CD4-positive, CD25-positive, alpha-beta regulatory T cell (primary cell): ENCODE data around the gene ANKRD6. TPM values are rescaled to one million over a fixed set of nuclear protein-coding genes. Genes with fewer than 3 reads are reported as not detected.

Experiments used
- ATAC-seq, 2 donors: fragments of 150-1000 bp; cut with Tn5 transposase; one replicate each; pipeline ENCODE4 v1.10.0; 2021; ENCODE audit warnings: low read depth in 2 of 2, moderate number of reproducible peaks in 2 of 2, moderate library complexity in 1 of 2
- DNase-seq, 3 donors: peaks; one replicate each; pipeline versions ENCODE4 v3.0.0 to v3.0.0-alpha.2; 2012 to 2022; ENCODE audit warnings: mixed read lengths in 1 of 3
- H3K27ac ChIP-seq: one replicate; pipeline ENCODE4 v1.7.0; 2013; ENCODE audit warnings: mild to moderate bottlenecking, low read length; ENCODE audit not compliant: insufficient read depth, poor library complexity, severe bottlenecking
- H3K27me3 ChIP-seq: one replicate; pipeline ENCODE4 v1.7.0; 2013; ENCODE audit warnings: low read length; ENCODE audit not compliant: control insufficient read depth, insufficient read depth
- H3K36me3 ChIP-seq: one replicate; pipeline ENCODE4 v1.7.0; 2013; ENCODE audit warnings: mild to moderate bottlenecking, low read length, moderate library complexity; ENCODE audit not compliant: control insufficient read depth, insufficient read depth
- H3K4me1 ChIP-seq: 2 replicates; pipeline ENCODE4 v1.7.0; 2013; ENCODE audit warnings: mild to moderate bottlenecking, low read length; ENCODE audit not compliant: insufficient read depth, control insufficient read depth, poor library complexity, severe bottlenecking
- H3K4me3 ChIP-seq: one replicate; pipeline ENCODE4 v1.7.0; 2013; ENCODE audit warnings: low read depth, mild to moderate bottlenecking, low read length, moderate library complexity
- H3K9me3 ChIP-seq, 2 experiments: 1 replicate in 1 of 2; 2 replicates in 1 of 2; pipeline ENCODE4 v1.7.0; 2013; ENCODE audit warnings: low read length in 2 of 2, mild to moderate bottlenecking in 1 of 2, moderate library complexity in 1 of 2; ENCODE audit not compliant: control insufficient read depth in 2 of 2
- H3K27ac Mint-ChIP-seq, 3 donors: one replicate each; pipeline ENCODE4 v1.8.0; 2020 to 2022; ENCODE audit warnings: mild to moderate bottlenecking in 3 of 3, mixed read lengths in 3 of 3, moderate library complexity in 2 of 3
- H3K27me3 Mint-ChIP-seq: one replicate; pipeline ENCODE4 v1.8.0; 2022; ENCODE audit warnings: mild to moderate bottlenecking, mixed read lengths
- H3K36me3 Mint-ChIP-seq: one replicate; pipeline ENCODE4 v1.8.0; 2020; ENCODE audit warnings: mixed read lengths
- H3K4me1 Mint-ChIP-seq, 4 donors: one replicate each; pipeline ENCODE4 v1.8.0; 2020 to 2022; ENCODE audit warnings: mixed read lengths in 4 of 4, mild to moderate bottlenecking in 1 of 4
- H3K4me3 Mint-ChIP-seq, 4 donors: one replicate each; pipeline ENCODE4 v1.8.0; 2020 to 2022; ENCODE audit warnings: mild to moderate bottlenecking in 4 of 4, mixed read lengths in 4 of 4, moderate library complexity in 3 of 4
- H3K9me3 Mint-ChIP-seq, 7 donors: one replicate each; pipeline ENCODE4 v1.8.0; 2020 to 2022; ENCODE audit warnings: mixed read lengths in 7 of 7, mild to moderate bottlenecking in 3 of 7, moderate library complexity in 2 of 7
- polyA plus RNA-seq, 4 donors: library from polyadenylated mRNA; unstranded; fragments of 300-500 nt; fragmentation: Illumina TruSeq; gene quantifications; one replicate each; pipeline ENCODE4 v1.2.3, GENCODE V29; 2021
- total RNA-seq: library from RNA; stranded (reverse); gene quantifications from one replicate; pipeline ENCODE4 v1.2.3, GENCODE V29; 2022

ANKRD6 gene
- total and polyA plus RNA-seq, 5 donors from 2014 or later = 0.54 to 6.0 (median 1.4) TPM

DNA sequence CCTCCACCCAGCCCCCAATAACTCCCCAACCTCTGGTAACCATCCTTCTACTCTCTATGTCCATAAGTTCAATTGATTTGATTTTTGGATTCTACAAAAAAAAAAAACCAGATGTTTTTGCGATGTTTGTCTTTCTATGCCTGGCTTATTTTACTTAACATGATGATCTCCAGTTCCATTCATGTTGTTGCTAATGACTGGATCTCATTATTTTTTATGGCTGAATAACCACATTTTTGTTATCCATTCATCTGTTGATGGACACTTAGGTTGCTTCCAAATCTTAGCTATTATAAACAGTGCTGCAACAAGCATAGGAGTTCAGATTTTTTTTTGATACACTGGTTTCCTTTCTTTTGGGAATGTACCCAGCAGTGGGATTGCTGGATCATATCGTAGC, 106.8 kb downstream of the ANKRD6 start:
- H3K36me3 ChIP-seq = no peaks in the 10 kb centered on the region
- no peaks in the 10 kb centered on the region for H3K9me3 ChIP-seq
- DNase-seq = no peak
- H3K4me3 ChIP-seq = no peak overlapping the region
- H3K27ac ChIP-seq = no peak overlapping the region
- Mint-ChIP-seq H3K27me3 (peaks cover 4% of the 10 kb centered on the region), H3K36me3 (no peaks in the 10 kb centered on the region), H3K9me3 (no peaks in the 10 kb centered on the region), H3K27ac (peak overlapping the region in 1 of 3 donors; percentile 14), H3K4me1 (no peaks in the 10 kb centered on the region), H3K4me3 (no peak overlapping the region)
- no peak for ATAC-seq
- no peaks in the 10 kb centered on the region for H3K4me1 ChIP-seq
- no peaks in the 10 kb centered on the region for H3K27me3 ChIP-seq

DNA sequence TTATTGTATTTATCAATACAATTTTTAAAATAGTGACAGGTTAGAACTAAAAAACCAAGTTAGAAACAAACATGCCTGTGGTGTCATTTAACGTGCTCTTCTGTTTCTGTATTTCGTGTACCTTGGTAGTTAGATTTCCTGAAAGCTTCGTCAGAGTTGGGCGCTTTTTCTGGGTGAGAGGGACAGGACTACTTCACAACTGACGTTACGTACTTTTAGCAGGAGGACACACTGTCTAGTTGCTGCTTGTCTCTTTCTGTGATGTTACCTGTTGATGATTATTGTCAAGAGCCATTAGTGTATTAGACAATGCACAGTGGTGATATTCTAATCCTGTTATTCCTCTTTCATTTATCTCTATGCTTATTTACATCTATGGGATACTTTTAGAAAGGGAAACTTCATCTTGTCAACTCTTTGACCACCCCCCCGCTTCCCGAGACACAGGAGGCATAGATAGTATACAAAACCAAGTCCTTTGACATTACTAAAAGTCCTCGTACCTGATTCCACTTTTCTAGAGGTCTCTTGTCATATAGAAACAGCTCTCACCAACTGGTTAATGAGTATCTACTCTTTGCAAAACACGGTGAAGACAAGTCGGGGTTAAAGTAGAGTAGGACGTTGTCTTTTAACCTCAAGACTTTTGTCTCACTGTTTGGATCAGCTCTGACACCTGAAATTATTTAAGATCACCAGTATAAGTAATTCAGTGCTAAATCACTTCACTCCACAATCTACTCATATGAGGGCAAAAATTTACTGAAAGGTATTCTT, 109.3 kb downstream of the ANKRD6 start:
- Mint-ChIP-seq H3K27me3 (peaks cover 4% of the 10 kb centered on the region), H3K36me3 (no peaks in the 10 kb centered on the region), H3K27ac (no peak overlapping the region), H3K4me3 (no peak overlapping the region), H3K9me3 (no peaks in the 10 kb centered on the region), H3K4me1 (no peaks in the 10 kb centered on the region)
- Histone ChIP-seq H3K9me3 (no peaks in the 10 kb centered on the region), H3K27me3 (no peaks in the 10 kb centered on the region), H3K4me3 (no peak overlapping the region), H3K4me1 (no peaks in the 10 kb centered on the region), H3K27ac (no peak overlapping the region), H3K36me3 (no peaks in the 10 kb centered on the region)
- no peak for DNase-seq
- no peak for ATAC-seq

DNA sequence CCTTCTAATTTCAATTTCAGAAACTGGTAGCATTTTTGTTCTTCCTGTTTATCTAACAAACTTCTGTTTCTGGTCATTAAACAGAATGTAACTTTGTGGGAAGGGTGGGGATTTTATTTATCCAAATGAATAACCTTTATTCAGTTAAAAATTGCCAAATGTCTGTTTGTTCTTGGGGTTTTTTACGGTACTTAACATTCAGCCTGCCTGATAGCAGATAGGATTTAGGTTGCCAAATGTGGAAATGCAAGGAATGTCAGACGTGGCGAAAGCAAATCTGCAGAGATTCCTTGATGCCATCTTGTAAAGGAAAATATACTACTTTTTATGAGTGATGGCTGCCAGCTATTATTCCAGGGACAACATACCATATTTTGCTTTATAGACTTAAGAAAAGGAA, 109.9 kb downstream of the ANKRD6 start:
- Mint-ChIP-seq H3K4me3 (no peak overlapping the region), H3K9me3 (no peaks in the 10 kb centered on the region), H3K27me3 (peaks cover 4% of the 10 kb centered on the region), H3K36me3 (no peaks in the 10 kb centered on the region), H3K27ac (no peak overlapping the region), H3K4me1 (no peaks in the 10 kb centered on the region)
- DNase-seq (no peak), ATAC-seq (no peak)
- Histone ChIP-seq H3K9me3 (no peaks in the 10 kb centered on the region), H3K36me3 (no peaks in the 10 kb centered on the region), H3K4me3 (no peak overlapping the region), H3K27ac (no peak overlapping the region), H3K4me1 (no peaks in the 10 kb centered on the region), H3K27me3 (no peaks in the 10 kb centered on the region)

DNA sequence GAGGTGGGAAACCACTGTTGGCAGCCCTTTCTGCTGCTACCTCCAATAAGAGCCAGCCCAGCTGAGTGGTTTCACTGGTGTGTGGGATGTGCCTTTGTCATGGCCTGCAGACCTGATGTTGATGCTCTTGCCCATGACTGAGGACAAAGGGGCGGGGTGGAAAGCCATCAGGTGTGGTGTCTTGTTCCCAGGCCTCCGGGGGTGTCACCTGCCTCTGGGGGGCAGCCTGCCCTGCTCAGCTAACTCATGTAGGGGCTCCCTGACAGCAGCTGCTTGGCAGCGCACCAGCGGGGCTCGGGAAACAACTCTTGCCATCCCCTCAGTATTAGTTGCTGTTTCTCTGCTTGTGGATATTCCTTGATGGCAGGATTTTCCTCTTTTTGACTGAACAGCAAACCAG, 114.3 kb downstream of the ANKRD6 start:
- Histone ChIP-seq H3K27ac (no peak overlapping the region), H3K36me3 (no peaks in the 10 kb centered on the region), H3K27me3 (no peaks in the 10 kb centered on the region), H3K4me1 (no peaks in the 10 kb centered on the region), H3K9me3 (no peaks in the 10 kb centered on the region), H3K4me3 (no peak overlapping the region)
- Mint-ChIP-seq H3K36me3 (no peaks in the 10 kb centered on the region), H3K4me3 (no peak overlapping the region), H3K9me3 (no peaks in the 10 kb centered on the region), H3K27ac (no peak overlapping the region), H3K4me1 (no peaks in the 10 kb centered on the region), H3K27me3 (no peaks in the 10 kb centered on the region)
- no peak for ATAC-seq
- no peak for DNase-seq

DNA sequence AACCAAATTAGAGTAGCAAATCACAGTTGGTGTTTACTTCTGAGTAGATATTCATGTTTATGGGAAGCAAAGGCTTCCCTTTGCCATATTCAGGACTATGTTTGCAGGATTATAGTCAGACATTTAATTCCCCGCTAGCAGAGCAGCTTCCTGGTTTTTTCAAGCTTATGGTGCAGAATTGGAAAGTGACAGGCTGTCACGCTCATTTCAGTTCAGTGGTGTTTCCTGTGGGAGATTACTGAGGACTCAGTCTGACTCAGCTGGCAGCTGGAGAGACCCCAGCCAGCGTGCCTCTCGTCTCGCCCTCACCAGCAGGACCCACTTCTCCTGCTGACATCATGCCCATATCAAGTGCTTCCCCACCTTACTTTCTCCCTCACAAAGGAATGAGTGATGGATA, 120.5 kb downstream of the ANKRD6 start:
- H3K4me1 ChIP-seq = no peaks in the 10 kb centered on the region
- peaks cover 9% of the 10 kb centered on the region for H3K27me3 Mint-ChIP-seq
- H3K36me3 ChIP-seq = no peaks in the 10 kb centered on the region
- H3K27ac ChIP-seq = no peak overlapping the region
- DNase-seq (no peak), ATAC-seq (no peak)
- H3K4me3 Mint-ChIP-seq = no peak overlapping the region
- no peaks in the 10 kb centered on the region for H3K36me3 Mint-ChIP-seq
- H3K4me3 ChIP-seq = no peak overlapping the region
- peaks cover 0 to 5% (median 0%) of the 10 kb centered on the region in 7 donors for H3K9me3 Mint-ChIP-seq
- no peak overlapping the region for H3K27ac Mint-ChIP-seq
- H3K9me3 ChIP-seq = no peaks in the 10 kb centered on the region
- peaks cover 3% of the 10 kb centered on the region for H3K27me3 ChIP-seq
- H3K4me1 Mint-ChIP-seq = no peaks in the 10 kb centered on the region

DNA sequence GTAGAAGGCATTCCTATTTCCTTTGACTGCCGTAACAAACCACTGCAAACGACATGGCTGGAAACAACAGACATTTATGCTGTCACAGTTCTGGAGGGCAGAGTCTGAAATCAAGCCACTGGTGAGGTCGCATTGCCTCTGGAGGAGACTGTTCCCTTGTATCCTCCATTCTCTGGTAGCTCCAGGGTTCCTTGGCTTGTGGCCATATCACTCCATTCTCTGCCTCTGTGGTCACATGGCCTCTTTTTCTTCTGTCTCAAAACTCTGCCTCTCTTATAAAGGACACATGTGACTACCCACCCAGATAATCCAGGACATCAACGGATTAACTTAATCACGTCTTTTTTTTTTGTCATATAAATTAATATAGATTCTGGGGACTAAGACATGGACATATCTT, 121.2 kb downstream of the ANKRD6 start:
- Histone ChIP-seq H3K36me3 (no peaks in the 10 kb centered on the region), H3K4me1 (no peaks in the 10 kb centered on the region), H3K4me3 (no peak overlapping the region), H3K9me3 (no peaks in the 10 kb centered on the region), H3K27ac (no peak overlapping the region), H3K27me3 (peaks cover 5% of the 10 kb centered on the region)
- no peaks in the 10 kb centered on the region for H3K36me3 Mint-ChIP-seq
- peaks cover 12% of the 10 kb centered on the region for H3K27me3 Mint-ChIP-seq
- H3K4me3 Mint-ChIP-seq = no peak overlapping the region
- no peaks in the 10 kb centered on the region for H3K4me1 Mint-ChIP-seq
- ATAC-seq (no peak), DNase-seq (no peak)
- no peak overlapping the region for H3K27ac Mint-ChIP-seq
- peaks cover 0 to 5% (median 0%) of the 10 kb centered on the region in 7 donors for H3K9me3 Mint-ChIP-seq

DNA sequence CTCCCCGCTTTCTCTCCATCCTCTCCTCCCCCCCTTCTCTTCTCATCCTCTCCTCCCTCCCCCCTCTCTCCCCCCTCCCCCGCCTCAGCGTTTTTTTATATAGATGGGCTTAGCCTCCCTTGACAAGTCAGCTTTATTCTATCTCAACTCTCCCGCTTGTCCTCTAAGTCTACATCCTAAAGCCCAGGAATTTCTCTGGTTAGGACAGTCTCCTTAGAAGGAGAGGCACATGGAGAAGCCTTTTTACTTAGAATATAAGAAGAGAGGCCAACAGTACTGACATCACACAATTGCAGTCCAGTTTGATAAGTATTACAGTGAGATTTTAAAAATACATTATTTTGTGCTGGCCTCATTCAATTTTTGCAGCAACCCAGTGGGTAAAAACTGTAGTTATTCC, 122.1 kb downstream of the ANKRD6 start:
- Mint-ChIP-seq H3K9me3 (peaks cover 0 to 5% (median 0%) of the 10 kb centered on the region in 7 donors), H3K4me3 (no peak overlapping the region), H3K4me1 (no peaks in the 10 kb centered on the region), H3K27ac (no peak overlapping the region), H3K27me3 (peaks cover 13% of the 10 kb centered on the region), H3K36me3 (no peaks in the 10 kb centered on the region)
- Histone ChIP-seq H3K4me1 (no peaks in the 10 kb centered on the region), H3K27ac (no peak overlapping the region), H3K4me3 (no peak overlapping the region), H3K9me3 (no peaks in the 10 kb centered on the region), H3K27me3 (peaks cover 5% of the 10 kb centered on the region), H3K36me3 (no peaks in the 10 kb centered on the region)
- no peak for DNase-seq
- ATAC-seq = no peak

DNA sequence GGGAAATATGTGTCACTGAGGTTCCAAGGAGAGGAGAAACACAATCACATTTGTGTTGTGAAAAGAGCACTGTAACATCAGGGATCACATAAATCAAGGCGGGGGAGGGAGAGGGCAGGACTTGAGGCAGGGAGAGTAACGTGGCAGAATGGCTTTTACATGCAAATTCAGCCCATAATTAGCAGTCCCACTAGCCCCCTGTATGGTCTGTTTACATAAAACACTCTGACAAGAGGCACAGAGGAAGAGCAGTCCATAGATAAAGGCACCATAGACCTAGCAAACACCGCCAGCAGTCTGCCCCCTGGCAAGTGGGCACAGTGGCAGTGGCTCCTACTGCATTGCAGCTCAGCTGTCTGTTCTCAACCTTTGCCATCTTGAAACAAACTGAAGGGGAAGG, 122.9 kb downstream of the ANKRD6 start:
- no peak overlapping the region for H3K27ac ChIP-seq
- H3K9me3 ChIP-seq = no peaks in the 10 kb centered on the region
- no peaks in the 10 kb centered on the region for H3K36me3 ChIP-seq
- Mint-ChIP-seq H3K4me3 (no peak overlapping the region), H3K9me3 (peaks cover 0 to 5% (median 0%) of the 10 kb centered on the region in 7 donors), H3K27ac (no peak overlapping the region), H3K27me3 (peaks cover 19% of the 10 kb centered on the region), H3K36me3 (no peaks in the 10 kb centered on the region), H3K4me1 (no peaks in the 10 kb centered on the region)
- ATAC-seq (no peak), DNase-seq (no peak)
- H3K4me3 ChIP-seq = no peak overlapping the region
- peaks cover 5% of the 10 kb centered on the region for H3K27me3 ChIP-seq
- H3K4me1 ChIP-seq = no peaks in the 10 kb centered on the region
